SK-N-SH treated with all-trans-retinoic acid at 6 μM for 48 hours (cell line): ENCODE data around the gene CDC45.

Experiments used
- ATAC-seq: fragments of 200-7000 bp; cut with Tn5 transposase; 3 replicates; pipeline ENCODE4 v1.9.1; 2020; ENCODE audit warnings: mild to moderate bottlenecking, moderate library complexity
- ARNTL ChIP-seq: fragments of 450-650 bp; formaldehyde crosslinking; IDR thresholded peaks from 2 replicates; pipeline ENCODE4 v1.5.0; 2020; ENCODE audit warnings: low read depth, mild to moderate bottlenecking, moderate library complexity, borderline replicate concordance
- BACH2 ChIP-seq: fragments of 250-450 bp; sonication (Bioruptor Pico); IDR thresholded peaks from 2 replicates; pipeline ENCODE4 v1.9.0; 2021; ENCODE audit warnings: mild to moderate bottlenecking, borderline replicate concordance
- CREB5 ChIP-seq: fragments of 250-450 bp; sonication (Bioruptor Pico); IDR thresholded peaks from 2 replicates; pipeline ENCODE4 v1.5.1; 2020; ENCODE audit warnings: low read depth, mild to moderate bottlenecking, moderate library complexity
- CSDC2 ChIP-seq: fragments of 250-450 bp; sonication (Bioruptor Pico); IDR thresholded peaks from 2 replicates; pipeline ENCODE4 v1.5.0; 2020; ENCODE audit warnings: mild to moderate bottlenecking, moderate library complexity
- CSRNP3 ChIP-seq: fragments of 250-450 bp; sonication (Bioruptor Pico); IDR thresholded peaks from 2 replicates; pipeline ENCODE4 v1.5.1; 2021; ENCODE audit warnings: mild to moderate bottlenecking, moderate library complexity
- GLIS3 ChIP-seq: fragments of 250-450 bp; sonication (Bioruptor Pico); IDR thresholded peaks from 2 replicates; pipeline ENCODE4 v1.5.0; 2020; ENCODE audit warnings: mild to moderate bottlenecking, moderate library complexity
- ISL1 ChIP-seq: fragments of 250-450 bp; sonication (Bioruptor Pico); IDR thresholded peaks from 2 replicates; pipeline ENCODE4 v2.1.2; 2022; ENCODE audit warnings: mild to moderate bottlenecking, moderate library complexity
- OSR1 ChIP-seq: fragments of 250-450 bp; sonication (Bioruptor Pico); IDR thresholded peaks from 2 replicates; pipeline ENCODE4 v1.8.0; 2022; ENCODE audit warnings: moderate library complexity, mild to moderate bottlenecking, inconsistent platforms
- PATZ1 ChIP-seq: fragments of 250-450 bp; sonication (Bioruptor Pico); IDR thresholded peaks from 2 replicates; pipeline ENCODE4 v1.8.0; 2020; ENCODE audit warnings: mild to moderate bottlenecking, moderate library complexity, borderline replicate concordance
- PPARA ChIP-seq: fragments of 250-450 bp; sonication (Bioruptor Pico); IDR thresholded peaks from 2 replicates; pipeline ENCODE4 v1.5.0; 2020; ENCODE audit warnings: mild to moderate bottlenecking, borderline replicate concordance
- RARB ChIP-seq: fragments of 250-450 bp; sonication (Bioruptor Pico); IDR thresholded peaks from 2 replicates; pipeline ENCODE4 v1.8.0; 2021; ENCODE audit warnings: mild to moderate bottlenecking, moderate library complexity
- TCF4 ChIP-seq: fragments of 250-450 bp; sonication (Bioruptor Pico); IDR thresholded peaks from 2 replicates; pipeline ENCODE4 v1.8.0; 2021; ENCODE audit warnings: mild to moderate bottlenecking, moderate library complexity, borderline replicate concordance
- TOX ChIP-seq: fragments of 250-450 bp; sonication (Bioruptor Pico); IDR thresholded peaks from 2 replicates; pipeline ENCODE4 v1.8.0; 2021; ENCODE audit warnings: mild to moderate bottlenecking, moderate library complexity, borderline replicate concordance
- TSHZ2 ChIP-seq: fragments of 250-450 bp; sonication (Bioruptor Pico); IDR thresholded peaks from 2 replicates; pipeline ENCODE4 v1.5.0; 2020; ENCODE audit warnings: mild to moderate bottlenecking, moderate library complexity
- ZC3H10 ChIP-seq: fragments of 250-450 bp; sonication (Bioruptor Pico); IDR thresholded peaks from 2 replicates; pipeline ENCODE4 v1.5.1; 2021; ENCODE audit warnings: mild to moderate bottlenecking, moderate library complexity
- ZFP30 ChIP-seq: fragments of 450-650 bp; formaldehyde crosslinking; IDR thresholded peaks from 2 replicates; pipeline ENCODE4 v1.5.0; 2022; ENCODE audit warnings: mild to moderate bottlenecking, moderate library complexity
- ZNF565 ChIP-seq: fragments of 450-650 bp; formaldehyde crosslinking; conservative IDR thresholded peaks from 2 replicates; pipeline ENCODE4 v1.5.0; 2020; ENCODE audit warnings: low read depth, mild to moderate bottlenecking, moderate library complexity
- ZNF8 ChIP-seq: fragments of 450-650 bp; formaldehyde crosslinking; IDR thresholded peaks from 2 replicates; pipeline ENCODE4 v1.5.0; 2020; ENCODE audit warnings: mild to moderate bottlenecking, moderate library complexity

Gene CDC45

GRCh38 chr22:19492504-19493174 lies 12.9 kb downstream of the CDC45 start (continued):
- TF ChIP-seq TSHZ2 (CRISPR knock-in tag) (no peak), ZFP30 (no peak)

GRCh38 chr22:19494001-19494560 lies 14.4 kb downstream of the CDC45 start:
- no peak for TF ChIP-seq TSHZ2 (CRISPR knock-in tag)
- no peak for ATAC-seq

GRCh38 chr22:19494676-19495173 lies 15.0 kb downstream of the CDC45 start:
- no peak for ATAC-seq
- TF ChIP-seq BACH2 (no peak), ARNTL (CRISPR knock-in tag) (no peak), TOX (CRISPR knock-in tag) (no peak), RARB (no peak), ZNF565 (no peak), OSR1 (no peak), ISL1 (no peak), CSDC2 (CRISPR knock-in tag) (no peak), ZNF8 (CRISPR knock-in tag) (no peak), PATZ1 (CRISPR knock-in tag) (no peak), CREB5 (no peak), ZC3H10 (no peak), CSRNP3 (CRISPR knock-in tag) (no peak), GLIS3 (no peak), TCF4 (no peak), ZFP30 (no peak), PPARA (no peak)
